Ammon's horn (tissue), 1 donor: ENCODE measurements around the gene KCNJ15.

Experiments used
- DNase-seq: peaks from one replicate; pipeline ENCODE4 v3.0.0-alpha.2; 2016; ENCODE audit warnings: low spot score

Gene KCNJ15

GRCh38 chr21:38299671-38300070 is 42.9 kb downstream of the KCNJ15 start:
- no peak for DNase-seq

GRCh38 chr21:38300141-38300578 is 43.4 kb downstream of the KCNJ15 start:
- DNase-seq = no peak

- DNase-seq = no peak
Measured at GRCh38 chr21:38301321-38302214, 44.8 kb downstream of the KCNJ15 start.

- no peak for DNase-seq
Measured at GRCh38 chr21:38303300-38303699, 46.5 kb downstream of the KCNJ15 start.

GRCh38 chr21:38306433-38307141 is 49.8 kb downstream of the KCNJ15 start:
- no peak for DNase-seq

GRCh38 chr21:38307771-38308531 is 51.2 kb downstream of the KCNJ15 start:
- no peak for DNase-seq

GRCh38 chr21:38308532-38309119 is 51.8 kb downstream of the KCNJ15 start:
- no peak for DNase-seq

- DNase-seq = no peak
Measured at GRCh38 chr21:38310646-38311485, 54.1 kb downstream of the KCNJ15 start.

GRCh38 chr21:38311765-38312164 is 55.0 kb downstream of the KCNJ15 start:
- no peak for DNase-seq

- DNase-seq = no peak
Measured at GRCh38 chr21:38312822-38313221, 56.0 kb downstream of the KCNJ15 start.

GRCh38 chr21:38314558-38314957 is 57.8 kb downstream of the KCNJ15 start:
- no peak for DNase-seq

- no peak for DNase-seq
Measured at GRCh38 chr21:38315122-38315521, 58.3 kb downstream of the KCNJ15 start.

- no peak for DNase-seq
Measured at GRCh38 chr21:38319781-38320180, 63.0 kb downstream of the KCNJ15 start.

- no peak for DNase-seq
Measured at GRCh38 chr21:38321568-38321967, 64.8 kb downstream of the KCNJ15 start.

- no peak for DNase-seq
Measured at GRCh38 chr21:38322311-38322950, 65.6 kb downstream of the KCNJ15 start.

- DNase-seq = no peak
Measured at GRCh38 chr21:38323721-38324531, 67.1 kb downstream of the KCNJ15 start.

GRCh38 chr21:38325216-38325615 is 68.4 kb downstream of the KCNJ15 start:
- no peak for DNase-seq

GRCh38 chr21:38325731-38326420 is 69.1 kb downstream of the KCNJ15 start:
- no peak for DNase-seq

GRCh38 chr21:38326429-38326828 is 69.6 kb downstream of the KCNJ15 start:
- no peak for DNase-seq
